ENCODE data around the gene TUBB2B.
"Not testable (repeated sequence)": the region's sequence is repeated elsewhere in the genome, so short reads cannot be mapped to it uniquely, and the experiment has no call there.

GRCh38 chr6:3178666-3179065 lies 48.8 kb downstream of the TUBB2B start:
- not testable (repeated sequence) for TF ChIP-seq CTCF (IDR thresholded peaks at IDR 0.05; ENCODE audit: low read depth, low read length); EZH2phosphoT487 (IDR thresholded peaks at IDR 0.05; ENCODE audit: low read depth)
